ENCODE measurements around the gene NXNL1. TPM values are rescaled to one million over a fixed set of nuclear protein-coding genes. Genes with fewer than 3 reads are reported as not detected.
"Not testable (repeated sequence)": the region's sequence is repeated elsewhere in the genome, so short reads cannot be mapped to it uniquely, and the experiment has no call there.

Gene NXNL1, protein sequence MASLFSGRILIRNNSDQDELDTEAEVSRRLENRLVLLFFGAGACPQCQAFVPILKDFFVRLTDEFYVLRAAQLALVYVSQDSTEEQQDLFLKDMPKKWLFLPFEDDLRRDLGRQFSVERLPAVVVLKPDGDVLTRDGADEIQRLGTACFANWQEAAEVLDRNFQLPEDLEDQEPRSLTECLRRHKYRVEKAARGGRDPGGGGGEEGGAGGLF
- not detected for polyA plus RNA-seq (2012; ENCODE audit: missing spikeins)

DNA sequence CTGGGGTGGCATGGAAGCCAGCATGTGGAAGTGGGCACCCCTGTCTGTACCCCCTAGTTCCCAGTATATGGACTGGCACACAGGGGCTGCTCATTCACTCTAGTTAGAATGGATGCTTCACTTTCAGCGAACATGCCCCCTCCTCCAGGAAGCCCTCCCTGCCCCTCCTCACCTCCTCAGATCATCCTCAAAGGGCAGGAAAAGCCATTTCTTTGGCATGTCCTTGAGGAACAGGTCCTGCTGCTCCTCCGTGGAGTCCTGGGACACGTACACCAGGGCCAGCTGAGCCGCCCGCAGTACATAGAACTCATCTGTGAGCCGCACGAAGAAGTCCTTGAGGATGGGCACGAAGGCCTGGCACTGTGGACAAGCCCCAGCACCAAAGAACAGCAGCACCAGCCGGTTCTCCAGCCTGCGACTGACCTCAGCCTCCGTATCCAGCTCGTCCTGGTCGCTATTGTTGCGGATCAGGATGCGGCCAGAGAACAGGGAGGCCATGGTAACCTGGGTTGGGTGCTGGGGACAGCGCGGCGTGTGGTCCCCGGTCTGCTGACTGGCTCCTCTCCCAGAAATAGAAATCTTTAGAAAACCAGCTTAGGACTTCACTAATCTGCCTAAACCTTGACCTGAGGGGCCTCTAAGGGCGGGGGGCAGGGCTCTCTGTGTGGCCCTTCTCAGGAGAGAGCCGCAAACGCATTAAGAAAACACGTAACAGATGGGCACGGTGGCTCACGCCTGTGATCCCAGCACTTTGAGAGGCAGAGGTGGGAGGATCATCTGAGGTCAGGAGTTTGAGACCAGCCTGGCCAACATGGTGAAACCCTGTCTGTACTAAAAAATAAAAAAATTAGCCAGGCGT, at the start of gene NXNL1:
Gene NXNL1 (minus strand): TSS at position 555 of the 859 bp plus-strand sequence. CDS start 57 bp downstream, at position 498.
- FAIRE-seq (no peak), DNase-seq (ENCODE audit: insufficient read length) (no peak)
- TF ChIP-seq POLR2AphosphoS5 (IDR thresholded peaks at IDR 0.05; ENCODE audit: low read depth, low read length): no peak
- TF ChIP-seq POLR2A (IDR thresholded peaks at IDR 0.05; ENCODE audit: low read depth, low read length): no peak
- TF ChIP-seq TAF1 (IDR thresholded peaks at IDR 0.05; ENCODE audit: borderline replicate concordance, low read depth, low read length): no peak

DNA sequence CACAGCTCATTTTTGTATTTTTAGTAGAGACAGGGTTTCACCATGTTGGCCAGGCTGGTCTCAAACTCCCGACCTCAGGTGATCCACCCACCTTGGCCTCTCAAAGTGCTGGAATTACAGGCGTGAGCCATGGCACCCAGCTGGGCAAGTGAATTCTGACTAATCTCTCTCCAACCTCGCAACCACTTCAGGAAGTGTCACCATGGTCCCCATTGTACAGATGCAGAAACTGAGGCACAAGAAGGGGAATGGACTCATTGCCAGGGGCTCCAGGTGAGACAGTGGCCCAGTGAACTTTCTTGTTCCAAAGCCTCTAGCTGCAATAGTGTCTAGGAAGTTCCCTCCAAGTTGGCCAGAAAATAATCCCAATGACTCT, 47.8 kb upstream of the NXNL1 start:
- FAIRE-seq: not testable (repeated sequence)

DNA sequence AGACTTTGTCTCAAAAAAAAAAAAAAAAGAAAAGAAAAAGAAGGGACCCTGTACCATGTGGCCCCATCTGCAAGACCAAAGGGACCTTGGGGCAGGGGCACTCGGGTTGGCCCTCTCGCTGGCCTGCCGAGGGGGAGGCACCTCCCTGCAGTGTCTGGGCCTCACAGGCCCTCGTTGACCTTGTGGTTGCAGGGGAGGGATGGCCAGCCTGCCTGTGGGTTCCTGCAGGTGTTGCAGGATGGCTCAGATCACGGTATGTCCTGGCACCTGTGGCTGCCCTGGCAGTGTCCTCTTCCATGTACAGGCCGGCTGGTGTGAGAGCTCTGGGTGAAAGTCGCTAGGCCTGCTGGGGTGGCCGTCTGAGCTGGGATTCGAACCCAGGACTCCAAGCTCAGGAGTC, 46.0 kb upstream of the NXNL1 start:
- TF ChIP-seq TAF1 (IDR thresholded peaks at IDR 0.05; ENCODE audit: borderline replicate concordance, low read depth, low read length) (no peak), POLR2A (IDR thresholded peaks at IDR 0.05; ENCODE audit: low read depth, low read length) (no peak)
- DNase-seq (ENCODE audit: insufficient read length) (no peak), FAIRE-seq (no peak)

More for the DNA sequence above, 47.8 kb upstream of the NXNL1 start:
- not testable (repeated sequence) for DNase-seq (ENCODE audit: insufficient read length)

DNA sequence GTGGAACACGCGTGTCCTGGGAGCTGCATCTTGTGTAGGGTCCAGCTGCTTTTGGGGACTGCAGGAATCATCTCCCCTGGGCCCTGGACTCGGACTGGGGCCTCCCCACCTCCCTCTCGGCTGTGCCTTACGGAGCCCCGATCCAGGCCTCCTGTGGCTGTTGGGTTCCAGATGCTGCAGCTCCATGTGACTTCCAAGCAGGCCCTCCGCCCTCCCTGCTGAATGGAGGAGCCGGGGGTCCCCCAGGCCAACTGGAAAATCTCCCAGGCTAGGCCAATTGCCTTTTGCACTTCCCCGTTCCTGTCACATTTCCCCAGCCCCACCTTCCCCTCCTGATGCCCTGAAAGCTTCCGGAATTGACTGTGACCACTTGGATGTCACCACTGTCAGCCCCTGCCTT, 44.5 kb upstream of the NXNL1 start:
- FAIRE-seq (no peak), DNase-seq (ENCODE audit: insufficient read length) (no peak)
- TF ChIP-seq POLR2A (IDR thresholded peaks at IDR 0.05; ENCODE audit: low read depth, low read length): no peak
- TF ChIP-seq POLR2AphosphoS5 (IDR thresholded peaks at IDR 0.05; ENCODE audit: low read depth, low read length): no peak
- TF ChIP-seq TAF1 (IDR thresholded peaks at IDR 0.05; ENCODE audit: borderline replicate concordance, low read depth, low read length): no peak

DNA sequence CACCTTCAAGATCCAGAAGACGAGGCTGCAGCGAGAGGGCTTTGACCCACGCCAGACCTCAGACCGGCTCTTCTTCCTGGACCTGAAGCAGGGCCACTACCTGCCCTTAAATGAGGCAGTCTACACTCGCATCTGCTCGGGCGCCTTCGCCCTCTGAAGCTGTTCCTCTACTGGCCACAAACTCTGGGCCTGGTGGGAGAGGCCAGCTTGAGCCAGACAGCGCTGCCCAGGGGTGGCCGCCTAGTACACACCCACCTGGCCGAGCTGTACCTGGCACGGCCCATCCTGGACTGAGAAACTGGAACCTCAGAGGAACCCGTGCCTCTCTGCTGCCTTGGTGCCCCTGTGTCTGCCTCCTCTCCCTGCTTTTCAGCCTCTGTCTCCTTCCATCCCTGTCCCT, 43.7 kb upstream of the NXNL1 start:
- no peak for FAIRE-seq
- DNase-seq (ENCODE audit: insufficient read length): no peak
- no peak for TF ChIP-seq TAF1 (IDR thresholded peaks at IDR 0.05; ENCODE audit: borderline replicate concordance, low read depth, low read length)
- TF ChIP-seq POLR2A (IDR thresholded peaks at IDR 0.05; ENCODE audit: low read depth, low read length): no peak
- no peak for TF ChIP-seq POLR2AphosphoS5 (IDR thresholded peaks at IDR 0.05; ENCODE audit: low read depth, low read length)

DNA sequence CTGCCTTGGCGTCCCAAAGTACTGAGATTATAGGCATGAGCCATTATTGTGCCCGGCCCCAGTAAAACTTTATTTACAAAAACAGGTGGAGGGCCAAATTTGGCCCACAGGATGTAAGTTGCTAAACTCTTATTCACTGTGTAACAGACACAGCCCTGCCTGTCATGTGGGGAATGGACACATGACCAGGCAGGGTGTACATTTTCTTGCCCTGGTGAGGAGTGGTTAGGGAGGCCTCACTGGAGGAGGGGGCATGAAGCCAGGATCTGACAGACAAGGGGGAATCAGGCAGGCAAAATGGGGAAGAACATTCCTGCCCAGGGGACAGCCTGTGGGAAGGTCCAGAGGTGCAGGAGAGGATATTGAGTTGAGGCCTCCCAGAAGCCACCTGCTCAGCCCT, 43.3 kb upstream of the NXNL1 start:
- FAIRE-seq: no peak
- TF ChIP-seq POLR2A (IDR thresholded peaks at IDR 0.05; ENCODE audit: low read depth, low read length): no peak
- TF ChIP-seq POLR2AphosphoS5 (IDR thresholded peaks at IDR 0.05; ENCODE audit: low read depth, low read length): no peak
- no peak for TF ChIP-seq TAF1 (IDR thresholded peaks at IDR 0.05; ENCODE audit: borderline replicate concordance, low read depth, low read length)
- no peak for DNase-seq (ENCODE audit: insufficient read length)

DNA sequence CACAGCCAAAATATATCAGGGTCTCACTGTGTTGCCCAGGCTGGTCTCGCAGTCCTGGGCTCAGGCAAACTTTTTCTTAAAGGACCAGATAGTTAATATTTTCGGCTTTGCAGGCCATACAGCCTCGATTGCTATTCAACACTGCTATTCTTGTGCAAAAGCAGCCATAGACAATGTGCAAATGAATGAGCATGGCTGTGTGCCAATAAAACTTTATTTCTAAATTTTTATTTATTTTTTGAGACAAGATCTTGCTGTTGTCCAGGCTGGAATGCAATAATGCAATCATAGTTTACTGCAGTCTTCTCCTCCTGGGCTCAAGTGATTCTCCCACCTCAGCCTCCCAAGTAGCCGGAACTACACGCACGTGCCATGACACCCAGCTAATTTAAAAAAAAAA, 42.5 kb upstream of the NXNL1 start:
- TF ChIP-seq TAF1 (IDR thresholded peaks at IDR 0.05; ENCODE audit: borderline replicate concordance, low read depth, low read length) (no peak), POLR2A (IDR thresholded peaks at IDR 0.05; ENCODE audit: low read depth, low read length) (no peak), POLR2AphosphoS5 (IDR thresholded peaks at IDR 0.05; ENCODE audit: low read depth, low read length) (no peak)
- DNase-seq (ENCODE audit: insufficient read length) (no peak), FAIRE-seq (no peak)

DNA sequence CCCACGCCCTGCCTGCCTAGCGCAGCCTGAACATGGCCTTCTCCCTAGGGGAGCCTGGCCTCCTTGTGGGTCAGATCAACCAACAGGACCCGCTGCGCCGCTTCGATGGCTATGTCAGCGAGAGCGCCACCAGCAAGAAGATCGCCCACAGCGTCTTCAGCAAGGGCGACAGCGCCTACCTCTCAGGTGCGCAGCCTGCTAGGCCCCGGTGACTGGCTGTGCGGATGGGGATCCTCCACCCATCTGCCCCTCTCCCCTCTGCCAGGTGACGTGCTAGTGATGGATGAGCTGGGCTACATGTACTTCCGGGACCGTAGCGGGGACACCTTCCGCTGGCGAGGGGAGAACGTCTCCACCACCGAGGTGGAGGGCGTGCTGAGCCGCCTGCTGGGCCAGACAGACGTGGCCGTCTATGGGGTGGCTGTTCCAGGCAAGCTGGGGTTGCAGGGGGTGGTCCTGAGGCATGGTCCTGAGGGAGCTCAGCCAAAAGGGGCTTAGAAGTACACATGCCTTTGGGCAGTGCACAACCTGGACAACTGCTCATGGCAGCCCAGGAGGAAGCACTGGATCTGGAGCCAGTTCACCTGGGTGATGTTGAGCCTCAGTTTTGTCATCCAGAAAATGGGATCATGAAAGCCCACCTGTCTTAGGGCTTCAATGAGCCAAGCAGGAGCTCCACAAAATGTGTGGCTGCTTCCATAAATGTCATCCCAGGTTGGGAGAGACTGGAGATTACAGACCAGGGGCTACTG, 39.9 kb upstream of the NXNL1 start:
- TF ChIP-seq POLR2AphosphoS5 (IDR thresholded peaks at IDR 0.05; ENCODE audit: low read depth, low read length): no peak
- FAIRE-seq (no peak), DNase-seq (ENCODE audit: insufficient read length) (no peak)

DNA sequence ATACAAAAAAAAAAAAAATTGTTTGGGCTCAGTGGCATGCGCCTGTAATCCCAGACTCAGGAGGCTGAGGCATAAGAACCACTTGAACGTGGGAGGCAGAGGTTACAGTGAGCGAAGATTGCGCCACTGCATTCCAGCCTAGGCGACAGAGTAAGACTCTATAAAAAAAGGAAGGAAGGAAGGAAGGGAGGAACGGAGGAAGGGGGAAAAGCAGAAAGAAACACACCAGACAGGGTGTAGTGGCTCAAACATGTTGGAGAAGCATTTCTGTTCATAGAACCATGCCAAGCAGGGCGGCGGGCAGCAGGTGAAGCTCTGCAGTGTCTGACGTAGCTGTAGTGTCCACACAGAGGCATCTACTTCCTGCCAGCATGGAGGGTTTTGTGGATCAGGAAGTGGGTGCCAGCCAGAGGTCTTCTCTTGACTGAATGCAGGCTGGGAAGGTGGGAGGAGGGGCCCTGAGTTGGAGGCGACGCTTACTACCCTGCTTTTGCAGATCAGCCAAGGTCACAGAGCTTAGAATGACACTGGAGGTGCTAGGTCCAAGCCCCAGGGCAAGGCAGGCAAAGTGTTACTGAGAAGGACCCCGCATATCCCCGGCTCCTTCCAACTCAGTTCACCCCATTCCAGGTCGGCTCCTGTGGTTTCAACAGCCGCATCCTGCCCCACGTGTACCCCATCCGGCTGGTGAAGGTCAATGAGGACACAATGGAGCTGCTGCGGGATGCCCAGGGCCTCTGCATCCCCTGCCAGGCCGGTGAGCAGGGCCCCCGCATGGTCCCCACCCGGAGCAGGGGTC, 39.1 kb upstream of the NXNL1 start:
- FAIRE-seq: no peak
- no peak for DNase-seq (ENCODE audit: insufficient read length)
- no peak for TF ChIP-seq POLR2AphosphoS5 (IDR thresholded peaks at IDR 0.05; ENCODE audit: low read depth, low read length)
- TF ChIP-seq TAF1 (IDR thresholded peaks at IDR 0.05; ENCODE audit: borderline replicate concordance, low read depth, low read length): no peak
- TF ChIP-seq POLR2A (IDR thresholded peaks at IDR 0.05; ENCODE audit: low read depth, low read length): no peak

DNA sequence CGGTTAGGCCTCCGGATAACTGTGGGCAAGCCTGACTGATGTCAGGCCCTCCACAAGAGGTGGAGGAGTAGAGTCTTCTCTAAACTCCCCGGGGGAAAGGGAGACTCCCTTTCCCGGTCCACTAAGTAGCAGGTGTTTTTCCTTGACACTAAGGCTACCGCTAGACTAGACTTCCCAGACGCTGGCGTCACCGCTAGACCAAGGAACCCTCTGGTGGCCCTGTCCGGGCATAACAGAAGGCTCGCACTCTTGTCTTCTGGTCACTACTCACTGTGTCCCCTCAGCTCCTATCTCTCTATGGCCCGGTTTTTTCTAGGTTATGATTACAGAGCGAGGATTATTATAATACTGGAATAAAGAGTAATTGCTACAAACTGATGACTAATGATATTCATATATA, 38.3 kb upstream of the NXNL1 start:
- FAIRE-seq; DNase-seq (ENCODE audit: insufficient read length): not testable (repeated sequence)

DNA sequence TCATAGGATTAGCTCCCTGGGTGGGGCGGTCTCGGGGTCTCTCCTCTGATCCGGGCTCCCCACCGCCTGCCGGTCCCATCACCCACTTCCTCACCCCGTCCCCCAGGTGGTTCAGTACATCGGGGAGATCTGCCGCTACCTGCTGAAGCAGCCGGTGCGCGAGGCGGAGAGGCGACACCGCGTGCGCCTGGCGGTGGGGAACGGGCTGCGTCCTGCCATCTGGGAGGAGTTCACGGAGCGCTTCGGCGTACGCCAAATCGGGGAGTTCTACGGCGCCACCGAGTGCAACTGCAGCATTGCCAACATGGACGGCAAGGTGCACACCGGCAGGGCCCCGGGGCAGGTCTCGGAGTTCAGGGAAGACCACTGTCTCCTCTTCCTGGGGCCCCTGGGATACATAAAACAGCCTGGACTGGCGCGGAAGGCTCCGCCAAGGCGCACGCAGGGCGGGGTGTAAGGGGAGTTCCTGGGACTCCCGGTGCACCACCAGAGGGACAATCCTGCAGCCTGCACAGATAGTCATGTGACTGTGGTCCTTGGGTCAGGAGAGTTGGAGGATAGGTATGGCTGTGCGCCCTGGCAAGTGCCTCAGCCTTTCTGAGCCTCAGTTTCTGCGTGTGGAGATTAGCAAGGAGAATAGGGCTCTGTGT, 36.5 kb upstream of the NXNL1 start:
- TF ChIP-seq TAF1 (IDR thresholded peaks at IDR 0.05; ENCODE audit: borderline replicate concordance, low read depth, low read length) (no peak), POLR2A (IDR thresholded peaks at IDR 0.05; ENCODE audit: low read depth, low read length) (no peak), POLR2AphosphoS5 (IDR thresholded peaks at IDR 0.05; ENCODE audit: low read depth, low read length) (no peak)
- FAIRE-seq: no peak
- DNase-seq (ENCODE audit: insufficient read length): no peak

All from GM12892 (cell line).